Activated CD4-positive, CD25-positive, alpha-beta regulatory T cell treated with anti-CD3 and anti-CD28 coated beads, Interleukin-2, amount 50 U/mL, for 72 hours (primary cell): ENCODE measurements around the gene SAMD13.

Experiments
- DNase-seq: peaks from one replicate; pipeline ENCODE4 v3.0.0; 2021

SAMD13 gene

GRCh38 chr1:84376000-84376910 is 74.7 kb downstream of the SAMD13 start:
- DNase-seq, result no peak

- DNase-seq, result no peak
Observed at GRCh38 chr1:84377480-84378095, 76.1 kb downstream of the SAMD13 start.

GRCh38 chr1:84379138-84379916 is 77.8 kb downstream of the SAMD13 start:
- DNase-seq, result no peak

GRCh38 chr1:84379917-84380180 is 78.3 kb downstream of the SAMD13 start:
- DNase-seq, result no peak

GRCh38 chr1:84382127-84382526 is 80.6 kb downstream of the SAMD13 start:
- DNase-seq, result no peak

GRCh38 chr1:84385347-84385746 is 83.8 kb downstream of the SAMD13 start:
- no peak for DNase-seq

GRCh38 chr1:84386716-84387479 is 85.4 kb downstream of the SAMD13 start:
- DNase-seq, result no peak

- DNase-seq, result no peak
Observed at GRCh38 chr1:84387480-84388163, 86.1 kb downstream of the SAMD13 start.

GRCh38 chr1:84390226-84390625 is 88.7 kb downstream of the SAMD13 start:
- no peak for DNase-seq

GRCh38 chr1:84398175-84399155 is 97.0 kb downstream of the SAMD13 start, which contains the start of gene DNASE2B:
DNASE2B (plus strand) TSS chr1:84398484; CDS start chr1:84398565, 81 bp downstream.
- no peak for DNase-seq
